Measurements from ENCODE around the gene HTR3B.

Gene HTR3B

DNA sequence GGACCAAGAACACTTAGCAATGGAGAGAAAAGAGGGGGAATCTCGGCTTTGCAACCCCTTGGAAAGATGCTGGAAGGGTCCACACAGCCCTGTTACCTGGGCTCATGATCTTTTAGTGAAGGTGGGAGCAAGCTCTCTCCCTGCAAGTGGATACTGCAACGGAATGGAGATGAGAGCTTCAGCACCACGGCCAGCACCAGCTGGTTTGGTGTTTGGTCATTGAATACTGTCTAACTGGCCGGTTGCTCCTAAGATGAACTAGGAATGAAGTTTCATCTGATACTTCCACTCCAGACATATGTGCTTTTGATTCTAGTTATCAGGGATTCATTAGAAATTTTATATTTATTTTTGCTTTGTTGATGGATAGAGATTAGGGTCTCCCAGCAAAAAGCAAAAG lies 86.6 kb downstream of the HTR3B start:
- DNase-seq (ENCODE audit: low read depth) = no peak

DNA sequence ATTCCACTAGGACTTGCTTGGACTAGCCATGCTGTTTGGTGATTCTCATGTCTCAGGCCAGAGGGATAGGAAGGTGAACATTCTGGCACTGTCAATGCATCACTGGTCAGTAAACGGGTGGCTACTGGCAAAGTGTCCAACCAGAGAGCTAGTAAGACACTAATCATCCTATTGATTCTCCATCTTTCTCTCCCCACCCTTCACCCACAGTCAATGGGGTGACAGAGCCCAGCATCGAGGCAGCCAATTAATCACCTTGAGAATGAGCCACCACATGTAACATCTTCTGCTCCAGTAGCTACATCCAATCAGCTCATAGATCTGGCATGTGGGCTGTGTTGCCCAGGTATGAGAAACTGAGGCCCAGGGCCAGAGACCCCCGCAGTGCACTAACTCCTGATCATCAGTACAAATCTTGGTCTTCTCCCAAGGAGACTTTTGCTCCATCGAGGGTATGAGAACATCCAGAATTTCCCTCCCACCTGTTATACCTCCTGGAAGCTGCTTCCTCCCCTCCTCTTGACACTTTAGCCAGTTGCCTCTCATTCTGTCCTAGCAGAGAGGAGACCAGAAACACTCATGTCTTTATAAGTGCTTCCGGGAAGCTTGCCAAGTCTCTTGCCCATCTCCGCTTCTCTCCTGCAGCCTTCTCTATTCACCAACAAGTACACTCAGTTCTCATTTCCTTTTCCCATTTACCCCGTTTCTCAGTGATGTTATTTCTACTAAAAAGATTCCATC lies 87.3 kb downstream of the HTR3B start:
- no peak for DNase-seq (ENCODE audit: low read depth)

DNA sequence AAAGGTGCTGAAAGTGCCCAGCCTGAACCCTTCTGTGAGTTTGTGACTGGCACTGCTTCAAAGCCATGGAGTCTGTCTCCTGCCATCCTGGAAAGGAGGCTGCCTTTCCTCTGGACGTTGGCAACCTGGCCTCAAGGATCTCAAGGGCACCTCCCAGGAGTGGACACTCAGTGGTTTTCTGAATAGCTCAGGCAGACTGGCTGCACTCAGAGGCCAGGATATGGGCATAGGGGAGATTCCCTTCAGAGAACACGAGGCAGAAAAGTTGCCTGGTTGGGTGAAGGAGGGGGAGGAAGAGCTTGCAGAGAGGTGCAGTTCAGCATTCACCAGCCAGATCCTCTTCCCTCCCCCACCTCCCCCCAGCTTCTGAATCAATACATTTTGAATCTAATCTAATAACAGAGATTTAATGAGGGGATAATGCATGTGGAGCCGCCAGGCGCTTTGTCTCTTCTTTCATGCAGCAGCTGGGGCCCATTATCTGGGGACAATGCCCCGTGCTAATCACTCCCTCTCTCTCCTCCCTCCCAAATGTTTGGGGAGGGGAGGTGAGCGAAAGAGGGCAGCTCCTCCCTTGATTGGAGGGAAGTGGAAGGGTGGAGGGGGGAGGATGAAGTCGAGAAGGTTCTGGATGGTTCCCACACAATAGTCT lies 88.0 kb downstream of the HTR3B start:
- DNase-seq (ENCODE audit: low read depth) = no peak

DNA sequence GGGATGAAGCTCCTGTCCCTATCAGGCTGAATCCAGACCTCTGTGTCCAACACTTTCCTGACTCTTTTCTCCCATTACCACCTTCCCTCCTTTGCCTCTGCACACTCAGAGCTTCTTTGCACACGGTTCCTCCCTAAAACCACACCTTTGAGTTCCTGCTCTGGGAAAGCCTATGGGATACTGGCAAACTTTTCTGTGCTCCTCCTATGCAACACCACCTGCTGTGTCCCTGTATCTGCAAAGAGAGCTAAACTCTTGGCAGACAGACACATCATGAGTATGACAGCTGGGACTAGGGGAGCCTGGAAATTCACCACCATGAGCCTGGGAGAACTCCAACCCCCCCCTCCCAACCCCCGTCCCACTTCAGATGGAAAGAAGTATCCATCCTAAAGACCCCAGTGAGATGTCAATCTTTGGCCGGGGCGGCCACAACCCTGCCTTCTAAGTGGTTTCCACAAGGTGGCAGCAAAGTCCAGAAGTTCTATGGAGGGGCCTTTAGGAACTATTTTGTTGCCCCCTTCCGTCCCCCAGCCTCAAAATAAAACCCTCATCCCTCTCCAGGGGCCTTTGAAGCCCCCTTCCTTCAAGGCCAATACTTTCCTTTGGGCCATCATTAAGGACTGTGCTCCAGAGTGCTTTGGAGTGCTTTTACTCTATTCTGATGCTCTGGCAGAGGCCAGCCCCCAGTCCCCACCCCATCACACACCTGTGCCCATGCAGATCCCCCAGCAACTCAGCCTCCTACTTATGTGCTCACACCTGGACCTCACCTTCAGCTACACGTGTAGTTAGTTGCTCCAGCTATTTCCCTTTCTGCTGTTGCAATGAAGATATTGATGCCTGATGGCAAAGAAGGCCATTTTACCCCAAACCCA lies 89.7 kb downstream of the HTR3B start:
- DNase-seq (ENCODE audit: low read depth) = no peak

Measured in GM04503 (cell line).